GM19395 (cell line): ENCODE measurements around the gene SLC25A25.
"Not testable (repeated sequence)": the region's sequence is repeated elsewhere in the genome, so short reads cannot be mapped to it uniquely, and the experiment has no call there.

Source experiments
- ATAC-seq: cut with Tn5 transposase; IDR thresholded peaks from one replicate; pipeline ENCODE4 v1.9.1; 2021; ENCODE audit warnings: mild to moderate bottlenecking, moderate library complexity; ENCODE audit not compliant: unreplicated experiment

SLC25A25 gene

GRCh38 chr9:128108269-128109049 lies 40.4 kb downstream of the SLC25A25 start:
- no peak for ATAC-seq

- no peak for ATAC-seq
Measured at GRCh38 chr9:128109050-128109709, 41.1 kb downstream of the SLC25A25 start.

- not testable (repeated sequence) for ATAC-seq
Measured at GRCh38 chr9:128111726-128112125, 43.7 kb downstream of the SLC25A25 start.

GRCh38 chr9:128113526-128114325 lies 45.7 kb downstream of the SLC25A25 start:
- ATAC-seq: no peak

- ATAC-seq: no peak
Measured at GRCh38 chr9:128114326-128115186, 46.5 kb downstream of the SLC25A25 start.

GRCh38 chr9:128115187-128116103 lies 47.4 kb downstream of the SLC25A25 start:
- ATAC-seq: no peak

GRCh38 chr9:128116104-128117083 lies 48.4 kb downstream of the SLC25A25 start:
- no peak for ATAC-seq

GRCh38 chr9:128117613-128118471 lies 49.8 kb downstream of the SLC25A25 start:
- no peak for ATAC-seq

- ATAC-seq: no peak
Measured at GRCh38 chr9:128118472-128118857, 50.4 kb downstream of the SLC25A25 start.

GRCh38 chr9:128118971-128119665 lies 51.1 kb downstream of the SLC25A25 start:
- ATAC-seq: no peak

GRCh38 chr9:128120061-128120740 lies 52.2 kb downstream of the SLC25A25 start:
- no peak for ATAC-seq

- no peak for ATAC-seq
Measured at GRCh38 chr9:128120741-128121465, 52.9 kb downstream of the SLC25A25 start.

- ATAC-seq: no peak
Measured at GRCh38 chr9:128121466-128121810, 53.4 kb downstream of the SLC25A25 start.

GRCh38 chr9:128121924-128122808 lies 54.1 kb downstream of the SLC25A25 start:
- ATAC-seq: no peak

- ATAC-seq: no peak
Measured at GRCh38 chr9:128122809-128123175, 54.8 kb downstream of the SLC25A25 start.
